ENCODE data around the gene CTSZ.
"Not testable (repeated sequence)": the region's sequence is repeated elsewhere in the genome, so short reads cannot be mapped to it uniquely, and the experiment has no call there.

Gene CTSZ

GRCh38 chr20:59006864-59007664 lies at the start of gene CTSZ:
CTSZ (minus strand) TSS chr20:59007254; CDS start chr20:59007128, 126 bp downstream.
- Histone ChIP-seq H3K4me1 (ENCODE audit: insufficient read depth, low read length) (peaks cover 8% of the 10 kb centered on the region; the same call in 1 of the 2 replicates), H3K36me3 (ENCODE audit: insufficient read depth, low read length) (no peaks in the 10 kb centered on the region), H3K9ac (ENCODE audit: low read depth, low read length) (peak within 1 kb of the TSS; percentile 80), H3K9me3 (ENCODE audit: control insufficient read depth, insufficient read depth, low read length) (no peaks in the 10 kb centered on the region)

- H3K9me3 ChIP-seq (ENCODE audit: control insufficient read depth, insufficient read depth, low read length): no peaks in the 10 kb centered on the region
- no peak overlapping the region for H3K9ac ChIP-seq (ENCODE audit: low read depth, low read length)
- H3K4me1 ChIP-seq (ENCODE audit: insufficient read depth, low read length): no peaks in the 10 kb centered on the region
- H3K36me3 ChIP-seq (ENCODE audit: insufficient read depth, low read length): no peaks in the 10 kb centered on the region
Measured at GRCh38 chr20:59055302-59055701, 48.2 kb upstream of the CTSZ start.

GRCh38 chr20:59051666-59052185 lies 44.7 kb upstream of the CTSZ start:
- H3K4me1 ChIP-seq (ENCODE audit: insufficient read depth, low read length): no peaks in the 10 kb centered on the region

GRCh38 chr20:59050437-59050836 lies 43.4 kb upstream of the CTSZ start:
- Histone ChIP-seq H3K9ac (ENCODE audit: low read depth, low read length) (no peak overlapping the region), H3K4me1 (ENCODE audit: insufficient read depth, low read length) (no peaks in the 10 kb centered on the region), H3K36me3 (ENCODE audit: insufficient read depth, low read length) (no peaks in the 10 kb centered on the region), H3K9me3 (ENCODE audit: control insufficient read depth, insufficient read depth, low read length) (no peaks in the 10 kb centered on the region)

More at GRCh38 chr20:59051666-59052185, 44.7 kb upstream of the CTSZ start:
- Histone ChIP-seq H3K9me3 (ENCODE audit: control insufficient read depth, insufficient read depth, low read length) (no peaks in the 10 kb centered on the region), H3K36me3 (ENCODE audit: insufficient read depth, low read length) (no peaks in the 10 kb centered on the region), H3K9ac (ENCODE audit: low read depth, low read length) (no peak overlapping the region)

GRCh38 chr20:59048681-59049030 lies 41.6 kb upstream of the CTSZ start:
- Histone ChIP-seq H3K9me3 (ENCODE audit: control insufficient read depth, insufficient read depth, low read length) (no peaks in the 10 kb centered on the region), H3K9ac (ENCODE audit: low read depth, low read length) (no peak overlapping the region), H3K36me3 (ENCODE audit: insufficient read depth, low read length) (no peaks in the 10 kb centered on the region), H3K4me1 (ENCODE audit: insufficient read depth, low read length) (no peaks in the 10 kb centered on the region)

GRCh38 chr20:59047938-59048680 lies 41.1 kb upstream of the CTSZ start:
- Histone ChIP-seq H3K9ac (ENCODE audit: low read depth, low read length) (no peak overlapping the region), H3K9me3 (ENCODE audit: control insufficient read depth, insufficient read depth, low read length) (no peaks in the 10 kb centered on the region), H3K4me1 (ENCODE audit: insufficient read depth, low read length) (no peaks in the 10 kb centered on the region), H3K36me3 (ENCODE audit: insufficient read depth, low read length) (no peaks in the 10 kb centered on the region)

- no peaks in the 10 kb centered on the region for H3K36me3 ChIP-seq (ENCODE audit: insufficient read depth, low read length)
- H3K9me3 ChIP-seq (ENCODE audit: control insufficient read depth, insufficient read depth, low read length): no peaks in the 10 kb centered on the region
- H3K9ac ChIP-seq (ENCODE audit: low read depth, low read length): no peak overlapping the region
- no peaks in the 10 kb centered on the region for H3K4me1 ChIP-seq (ENCODE audit: insufficient read depth, low read length)
Measured at GRCh38 chr20:59046862-59047261, 39.8 kb upstream of the CTSZ start.

GRCh38 chr20:59044796-59045195 lies 37.7 kb upstream of the CTSZ start:
- Histone ChIP-seq H3K36me3 (ENCODE audit: insufficient read depth, low read length) (no peaks in the 10 kb centered on the region), H3K9me3 (ENCODE audit: control insufficient read depth, insufficient read depth, low read length) (no peaks in the 10 kb centered on the region), H3K4me1 (ENCODE audit: insufficient read depth, low read length) (no peaks in the 10 kb centered on the region), H3K9ac (ENCODE audit: low read depth, low read length) (no peak overlapping the region)

- H3K9me3 ChIP-seq (ENCODE audit: control insufficient read depth, insufficient read depth, low read length): no peaks in the 10 kb centered on the region
- no peaks in the 10 kb centered on the region for H3K36me3 ChIP-seq (ENCODE audit: insufficient read depth, low read length)
- H3K9ac ChIP-seq (ENCODE audit: low read depth, low read length): no peak overlapping the region
- H3K4me1 ChIP-seq (ENCODE audit: insufficient read depth, low read length): no peaks in the 10 kb centered on the region
Measured at GRCh38 chr20:59044295-59044694, 37.2 kb upstream of the CTSZ start.

- Histone ChIP-seq H3K4me1 (ENCODE audit: insufficient read depth, low read length) (no peaks in the 10 kb centered on the region), H3K9ac (ENCODE audit: low read depth, low read length) (no peak overlapping the region), H3K36me3 (ENCODE audit: insufficient read depth, low read length) (no peaks in the 10 kb centered on the region), H3K9me3 (ENCODE audit: control insufficient read depth, insufficient read depth, low read length) (no peaks in the 10 kb centered on the region)
Measured at GRCh38 chr20:59043698-59044097, 36.6 kb upstream of the CTSZ start.

- H3K9ac ChIP-seq (ENCODE audit: low read depth, low read length): peak overlapping the region; percentile 57; the same call in 1 of the 2 replicates
- H3K9me3 ChIP-seq (ENCODE audit: control insufficient read depth, insufficient read depth, low read length): no peaks in the 10 kb centered on the region
- no peaks in the 10 kb centered on the region; the same call in 1 of the 2 replicates for H3K36me3 ChIP-seq (ENCODE audit: insufficient read depth, low read length)
- no peaks in the 10 kb centered on the region for H3K4me1 ChIP-seq (ENCODE audit: insufficient read depth, low read length)
Measured at GRCh38 chr20:59042796-59043631, 36.0 kb upstream of the CTSZ start.

- Histone ChIP-seq H3K9ac (ENCODE audit: low read depth, low read length) (peak within 1 kb of the TSS; percentile 57), H3K36me3 (ENCODE audit: insufficient read depth, low read length) (no peaks in the 10 kb centered on the region; the same call in 1 of the 2 replicates), H3K4me1 (ENCODE audit: insufficient read depth, low read length) (no peaks in the 10 kb centered on the region), H3K9me3 (ENCODE audit: control insufficient read depth, insufficient read depth, low read length) (no peaks in the 10 kb centered on the region)
Measured at GRCh38 chr20:59042151-59042795, 35.2 kb upstream of the CTSZ start, which contains the start of gene PRELID3B. PRELID3B (minus strand) TSS chr20:59042786; CDS start chr20:59042730, 56 bp downstream.

GRCh38 chr20:59041487-59041886 lies 34.4 kb upstream of the CTSZ start:
- H3K9me3 ChIP-seq (ENCODE audit: control insufficient read depth, insufficient read depth, low read length); H3K36me3 ChIP-seq (ENCODE audit: insufficient read depth, low read length); H3K4me1 ChIP-seq (ENCODE audit: insufficient read depth, low read length): not testable (repeated sequence)
- H3K9ac ChIP-seq (ENCODE audit: low read depth, low read length): peak overlapping the region; percentile 57; the same call in 1 of the 2 replicates

Measured in ES-I3 (cell line).